GM21367 (cell line): ENCODE data around the gene NTM.

ENCODE experiments used
- ATAC-seq: cut with Tn5 transposase; IDR thresholded peaks from one replicate; pipeline ENCODE4 v1.9.1; 2021; ENCODE audit not compliant: unreplicated experiment

The NTM gene

DNA sequence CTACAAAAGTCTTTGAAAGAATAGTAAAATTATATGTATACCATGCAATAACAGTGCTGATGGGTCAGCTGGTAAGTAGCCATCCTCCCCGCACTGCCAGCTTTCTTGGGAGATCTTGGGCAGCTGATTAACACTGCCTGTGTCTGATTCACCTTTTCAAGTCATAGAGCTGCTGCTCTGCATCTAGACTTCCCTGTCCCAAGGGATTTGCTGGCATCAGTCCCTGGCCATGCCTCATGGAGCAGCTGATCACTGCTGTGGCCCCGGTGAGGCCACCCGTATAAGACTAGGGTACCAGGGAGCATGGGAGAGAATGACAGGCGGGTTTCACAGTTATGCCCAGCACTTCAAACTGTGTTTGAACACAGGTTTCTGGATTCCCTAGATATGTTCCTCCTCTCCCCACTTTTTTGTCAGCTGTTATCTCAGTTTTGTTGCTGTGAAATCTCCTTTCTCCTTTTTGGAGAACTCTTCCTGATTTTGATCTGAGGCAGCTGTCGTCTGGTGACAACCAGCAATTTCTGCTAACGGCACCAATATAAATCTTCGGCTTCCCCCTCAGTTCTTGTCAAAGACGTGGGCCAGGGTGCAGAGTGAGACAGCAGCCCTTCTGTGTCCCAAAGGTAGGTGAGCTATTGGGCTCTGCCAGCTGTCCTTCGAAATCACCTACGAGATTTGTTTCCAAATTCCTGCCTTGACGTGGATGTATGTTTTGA lies 438.9 kb downstream of the NTM start:
- ATAC-seq, result no peak

DNA sequence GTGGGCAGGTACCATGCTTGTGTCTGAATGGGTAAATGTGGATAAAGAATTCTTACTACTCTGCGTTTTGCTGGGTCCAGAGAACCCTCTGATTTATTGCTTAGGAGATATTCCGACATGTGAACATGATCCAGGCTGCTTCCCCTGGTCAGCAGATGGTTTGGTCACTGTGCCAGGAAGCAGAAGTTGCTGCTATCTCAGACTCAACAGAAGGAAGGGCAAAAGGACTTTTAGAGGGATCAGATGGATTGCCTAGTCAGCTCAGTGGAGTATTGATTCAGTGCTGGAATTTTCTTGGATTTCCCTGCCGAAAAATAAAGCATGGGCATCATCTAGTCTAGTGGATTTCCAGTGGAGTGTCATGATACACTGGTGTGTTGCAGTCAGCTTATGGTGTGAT lies 440.1 kb downstream of the NTM start:
- ATAC-seq, result no peak

DNA sequence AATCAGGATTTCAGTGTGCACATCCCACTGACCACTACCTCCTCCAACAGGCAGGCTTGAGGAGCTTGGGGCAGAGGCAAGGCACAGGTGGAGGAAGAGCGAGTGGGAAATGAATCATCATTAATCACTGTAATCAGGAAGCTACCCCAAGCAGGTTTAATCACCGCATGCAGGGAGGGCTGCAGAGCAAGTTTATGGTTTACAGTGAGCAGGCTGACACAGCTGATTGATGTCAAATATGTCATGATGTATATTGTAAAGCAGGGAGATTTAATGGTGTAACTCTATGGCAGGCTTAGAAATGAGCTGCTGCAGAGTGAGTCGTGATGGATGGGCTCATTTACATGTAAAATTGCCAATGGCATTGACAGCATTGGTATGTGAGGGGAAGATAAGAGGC lies 441.0 kb downstream of the NTM start:
- ATAC-seq, result no peak

DNA sequence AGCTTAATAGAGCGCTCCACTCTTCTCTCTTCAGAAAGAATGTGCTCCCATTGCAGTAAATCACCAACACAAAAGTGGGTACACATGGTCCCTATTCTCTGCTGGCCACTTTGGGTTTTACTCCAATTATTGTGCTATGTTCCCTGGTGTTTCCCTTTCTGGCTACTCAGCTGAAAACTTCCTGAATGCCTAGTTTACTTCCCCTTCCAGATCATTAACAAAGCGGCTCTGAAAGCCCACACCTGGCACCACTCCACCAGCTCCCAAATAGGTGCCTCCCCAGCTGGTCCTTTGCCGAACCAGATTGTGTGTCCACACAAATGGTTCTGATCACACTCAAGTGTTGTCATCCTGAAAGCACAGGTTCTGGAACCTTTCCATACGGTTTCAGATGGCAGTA lies 443.7 kb downstream of the NTM start:
- ATAC-seq, result no peak

DNA sequence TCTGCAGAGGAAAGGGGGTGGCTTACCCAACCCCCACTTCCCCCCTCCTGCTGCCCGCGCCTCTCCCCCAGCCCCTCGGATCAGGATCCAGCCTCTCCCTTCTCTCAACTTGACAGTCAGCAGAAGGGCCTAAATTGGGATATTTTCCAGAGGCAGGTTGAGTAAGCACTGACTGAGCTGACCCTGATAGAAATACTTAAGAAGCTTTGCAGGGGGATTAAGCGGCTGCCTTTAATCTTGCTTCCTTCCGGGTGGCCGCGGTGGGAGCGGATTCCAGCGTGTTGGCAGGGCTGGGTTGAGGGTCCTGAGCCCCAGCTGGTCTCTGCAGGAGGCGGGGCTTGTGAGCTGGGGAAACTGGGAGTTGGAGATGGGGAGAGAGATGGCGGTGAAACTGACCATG lies 445.2 kb downstream of the NTM start:
- no peak for ATAC-seq

DNA sequence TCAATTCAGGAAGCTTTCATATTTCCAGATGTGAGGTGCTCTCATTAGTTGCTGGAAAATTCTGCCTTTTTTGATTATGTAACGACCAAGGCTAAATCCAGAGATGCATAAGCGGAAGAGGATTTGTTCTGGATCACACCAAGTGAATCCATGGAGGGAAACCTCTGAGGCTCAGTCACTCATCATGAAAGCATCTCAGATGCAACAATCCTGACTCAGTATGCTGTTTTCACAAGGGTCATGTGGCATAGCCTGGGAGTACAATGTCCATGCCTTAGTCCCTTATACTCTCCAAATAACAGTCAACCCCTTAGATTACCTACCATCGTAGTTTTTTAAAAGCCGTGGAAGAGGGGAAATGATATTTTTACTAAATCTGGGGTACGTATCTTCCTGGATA lies 445.6 kb downstream of the NTM start:
- no peak for ATAC-seq

DNA sequence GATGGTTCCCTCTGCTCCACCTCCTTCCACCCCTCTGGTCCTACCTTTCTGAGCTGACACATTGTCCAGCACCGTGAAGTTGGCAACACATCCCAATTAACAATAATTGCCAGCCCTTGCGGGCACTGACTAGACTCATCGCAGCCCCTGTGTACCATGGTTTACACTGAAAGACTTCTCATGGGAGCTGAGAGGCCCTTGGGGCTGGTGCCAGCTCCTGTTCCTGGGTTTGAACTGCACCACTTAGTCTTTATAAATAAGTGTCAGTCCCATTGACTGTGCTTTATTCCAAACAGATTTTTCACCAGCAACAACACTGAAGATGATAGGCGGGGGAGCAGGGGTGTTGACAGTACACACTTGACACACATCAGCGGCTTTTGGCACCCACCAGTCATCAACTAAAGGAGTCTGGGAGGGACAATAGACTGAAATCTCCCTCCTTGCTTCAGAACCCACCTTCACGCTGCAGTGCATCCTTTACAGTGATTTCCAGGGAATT lies 447.3 kb downstream of the NTM start:
- ATAC-seq, result no peak

DNA sequence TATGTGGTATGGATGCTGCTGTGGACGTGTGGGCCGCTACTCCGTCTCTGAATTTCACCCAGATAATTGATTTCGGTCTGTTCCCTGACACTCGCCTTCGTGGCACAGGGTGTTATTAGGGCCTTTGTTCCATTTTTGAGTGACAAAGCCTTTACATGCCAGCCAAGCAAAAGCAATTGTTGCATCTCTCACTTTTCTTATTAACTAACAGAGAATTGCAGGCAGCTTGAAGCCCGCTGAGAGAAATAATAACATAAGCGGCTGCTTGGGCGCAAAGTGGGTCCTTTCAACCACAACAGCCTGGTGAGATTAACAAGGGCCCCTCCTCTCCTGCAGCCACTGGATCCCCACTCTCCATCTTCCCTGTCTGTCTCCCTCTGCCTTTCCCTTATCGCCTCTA lies 449.4 kb downstream of the NTM start:
- ATAC-seq, result no peak

DNA sequence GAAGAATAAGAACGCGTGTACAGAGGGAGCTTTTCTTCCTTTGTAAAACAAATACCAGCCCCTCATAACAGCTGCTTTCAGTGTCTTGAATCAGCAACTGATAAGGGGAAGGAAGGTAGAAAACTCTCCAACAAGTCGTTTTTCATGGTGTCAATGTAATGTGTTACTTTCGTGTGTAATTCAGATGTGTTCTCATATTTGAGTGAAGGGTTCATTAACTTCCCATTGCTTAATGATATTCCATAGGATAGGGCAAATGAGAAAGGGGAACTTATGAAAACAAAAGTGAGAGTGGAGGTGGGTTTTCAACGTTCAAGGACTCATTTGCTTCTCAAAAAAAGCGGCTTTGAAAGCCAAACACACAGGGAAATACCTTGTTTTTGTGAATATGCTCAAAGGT lies 452.1 kb downstream of the NTM start:
- no peak for ATAC-seq

DNA sequence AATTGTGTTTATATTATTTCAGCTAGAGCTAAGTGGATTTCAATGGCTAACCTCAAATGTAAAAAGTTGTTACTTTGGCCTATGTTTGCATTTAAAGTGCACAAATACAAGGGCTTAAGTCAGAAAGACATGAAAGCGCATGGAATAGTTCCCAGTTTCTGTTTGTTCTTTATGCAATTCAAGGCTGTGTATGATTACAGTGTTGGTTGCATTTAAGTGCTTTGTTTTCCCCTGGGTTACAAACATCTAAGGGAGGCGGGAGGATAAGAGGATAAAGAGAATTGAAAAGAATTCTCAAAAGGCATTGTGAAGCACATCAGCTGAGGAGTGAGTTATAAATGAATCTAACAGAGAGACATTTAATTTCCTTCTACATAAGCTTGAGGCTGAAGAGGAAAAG lies 453.4 kb downstream of the NTM start:
- ATAC-seq, result no peak

DNA sequence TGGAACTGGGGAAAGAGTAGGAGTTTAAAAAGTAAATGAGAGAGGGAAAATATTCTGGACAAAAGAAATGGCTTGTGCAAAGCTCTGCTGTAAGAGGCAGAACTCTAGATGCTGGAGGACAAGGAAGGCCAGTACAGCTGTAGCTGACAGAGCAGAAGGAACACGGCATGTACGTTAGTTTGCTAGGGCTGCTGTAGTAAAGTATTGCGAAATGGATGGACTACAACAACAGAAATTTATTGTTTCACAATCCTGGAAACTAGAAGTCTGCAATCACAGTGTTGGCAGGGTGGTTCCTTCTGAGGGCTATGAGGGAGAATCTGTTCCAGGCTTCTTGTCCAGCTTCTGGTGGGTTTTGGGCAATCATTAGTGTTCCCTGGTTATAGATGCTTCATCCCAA lies 454.4 kb downstream of the NTM start:
- ATAC-seq, result no peak

DNA sequence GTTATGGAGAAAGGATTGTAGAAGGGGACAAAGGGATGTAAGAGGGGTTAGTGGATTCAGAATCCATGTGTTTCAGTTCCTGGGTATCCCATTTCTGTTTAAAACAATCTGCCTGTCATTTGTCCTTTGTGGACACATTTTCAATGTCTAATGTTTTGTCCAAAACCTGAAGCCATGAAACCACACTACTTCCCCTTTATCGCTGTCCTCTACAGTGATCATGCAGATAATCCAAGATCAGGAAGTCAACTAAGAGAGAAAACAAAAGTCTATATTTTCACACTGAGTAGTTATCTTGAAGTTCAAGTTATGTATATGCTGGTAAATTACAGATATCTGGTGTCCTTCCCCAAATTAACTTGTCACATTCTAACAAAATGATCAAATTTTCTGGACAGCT lies 457.0 kb downstream of the NTM start:
- ATAC-seq, result no peak

DNA sequence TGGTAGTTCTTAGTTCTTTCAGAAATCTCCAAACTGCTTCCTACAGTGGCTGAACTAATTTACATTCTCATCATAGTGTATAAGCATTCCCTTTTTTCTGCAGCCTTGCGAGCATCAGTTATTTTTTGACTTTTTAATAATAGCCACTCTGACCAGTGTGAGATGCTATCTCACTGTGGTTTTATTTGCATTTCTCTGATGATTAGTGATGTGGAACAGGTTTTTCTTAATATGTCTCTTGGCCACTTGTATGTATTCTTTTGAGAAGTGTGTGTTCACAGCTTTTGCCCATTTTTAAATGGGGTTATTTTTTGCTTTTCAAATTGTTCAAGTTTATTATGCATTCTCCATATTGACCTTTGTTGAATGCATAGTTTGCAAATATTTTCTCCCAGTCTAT lies 459.3 kb downstream of the NTM start:
- ATAC-seq, result no peak

DNA sequence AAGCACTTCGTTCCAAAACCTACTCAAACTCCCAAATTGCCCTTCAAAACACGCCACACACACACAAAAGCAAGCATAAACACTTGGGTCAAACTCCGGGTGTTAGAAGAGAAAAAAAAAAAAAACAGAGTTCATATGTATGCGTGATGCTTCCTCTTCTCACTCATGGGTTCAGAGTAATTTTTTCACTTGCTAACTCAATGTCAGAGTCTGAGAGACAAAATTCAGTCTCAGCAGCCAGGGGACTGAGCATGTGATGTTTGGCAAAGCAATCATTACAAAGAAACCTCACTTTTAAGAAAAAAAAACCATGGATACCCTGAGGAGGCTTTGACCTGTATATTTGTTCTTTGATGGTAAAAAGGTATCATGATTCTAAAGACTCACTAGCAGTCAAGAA lies 461.7 kb downstream of the NTM start:
- ATAC-seq, result no peak

DNA sequence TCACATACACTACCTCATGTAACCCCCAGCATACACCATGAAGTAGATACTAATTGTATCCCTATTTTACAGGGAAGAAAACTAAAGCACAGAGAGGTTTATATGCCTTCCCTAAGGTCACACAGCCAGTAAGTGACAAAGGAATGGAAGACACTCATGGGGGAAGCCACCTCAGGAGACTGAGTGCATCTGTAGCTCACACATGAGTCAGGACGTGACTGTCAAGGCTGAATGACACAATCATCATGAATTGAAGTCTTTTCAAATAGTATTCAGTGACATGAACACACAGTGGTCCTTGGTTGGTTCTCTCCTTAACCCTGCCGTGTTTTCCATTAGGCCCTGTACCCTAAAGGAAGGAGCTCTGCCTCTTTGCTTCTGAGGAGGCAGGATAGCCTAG lies 463.0 kb downstream of the NTM start:
- ATAC-seq, result no peak

DNA sequence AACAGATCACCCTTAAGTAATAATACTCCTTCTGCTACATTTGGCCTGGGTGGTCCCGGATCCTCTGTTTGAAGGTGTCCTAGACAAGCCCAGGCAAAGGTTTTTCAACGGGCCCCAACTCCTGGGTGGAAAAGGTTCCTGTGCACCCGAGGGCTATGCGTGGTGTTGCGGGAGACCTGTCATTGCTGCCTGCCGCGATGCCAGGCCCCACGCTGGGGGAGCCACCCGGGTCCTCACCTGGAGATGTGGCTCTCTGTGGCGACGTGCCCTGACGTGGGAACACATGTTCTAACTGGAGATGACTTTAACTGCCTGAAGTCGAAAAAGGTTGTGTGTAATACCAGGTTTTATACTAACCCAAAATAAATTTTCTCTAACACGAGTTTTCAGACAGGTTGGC lies 467.1 kb downstream of the NTM start:
- no peak for ATAC-seq

DNA sequence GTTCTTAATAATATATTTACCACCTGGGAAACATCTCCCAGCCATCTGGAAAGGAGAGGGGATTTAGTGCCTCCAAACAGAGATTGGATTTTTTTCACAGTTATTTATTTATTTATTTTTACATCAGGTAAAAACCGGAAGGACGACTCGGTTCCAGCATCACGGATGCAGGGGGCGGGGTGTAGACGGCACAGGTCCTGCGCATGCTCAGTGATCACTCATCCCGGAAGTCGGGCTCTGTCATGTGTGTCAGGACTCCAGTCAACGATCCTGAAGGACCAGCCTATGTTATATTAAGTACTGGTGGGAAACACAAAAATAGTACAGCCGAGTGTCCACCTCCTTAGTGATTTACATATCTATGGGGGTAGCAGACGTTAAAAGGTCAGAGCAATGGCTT lies 467.6 kb downstream of the NTM start:
- no peak for ATAC-seq

DNA sequence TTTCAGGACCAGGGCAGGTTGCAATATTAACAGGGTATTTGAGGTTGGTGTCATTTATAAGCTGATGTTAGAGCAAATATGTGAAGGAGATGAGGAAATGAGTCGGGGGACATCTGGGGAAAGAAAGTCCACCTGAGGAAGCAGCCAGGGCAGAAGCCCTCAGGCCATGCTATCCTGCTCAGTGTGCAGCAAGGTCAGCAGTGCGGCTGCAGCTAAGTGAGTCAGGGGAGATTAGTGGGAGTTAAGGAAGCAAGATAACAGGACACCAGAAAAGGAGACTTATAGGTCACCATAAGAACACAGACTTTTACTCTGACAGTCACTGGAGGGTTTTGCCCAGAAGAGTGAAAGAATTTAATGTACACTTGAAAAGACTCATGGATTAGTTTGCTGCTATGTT lies 468.9 kb downstream of the NTM start:
- no peak for ATAC-seq

DNA sequence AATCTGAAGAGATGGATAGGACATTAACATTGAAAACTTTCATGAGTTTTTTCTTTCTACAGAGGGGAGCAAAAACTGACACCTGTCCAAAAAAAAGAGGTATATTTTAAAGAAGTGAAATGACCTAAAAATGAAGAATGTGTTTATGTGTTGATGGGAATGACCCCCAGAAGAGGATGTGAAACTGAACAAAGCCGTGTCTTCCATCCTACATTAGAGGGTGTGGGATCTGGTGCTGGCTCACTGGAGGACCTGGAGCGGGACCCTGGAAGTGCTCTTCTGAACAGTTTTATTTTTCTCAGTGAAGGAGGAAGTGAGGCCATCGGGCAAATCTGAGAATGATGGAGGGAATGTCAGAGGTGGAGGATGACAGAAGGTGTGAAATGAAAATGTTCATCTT lies 470.1 kb downstream of the NTM start:
- no peak for ATAC-seq

DNA sequence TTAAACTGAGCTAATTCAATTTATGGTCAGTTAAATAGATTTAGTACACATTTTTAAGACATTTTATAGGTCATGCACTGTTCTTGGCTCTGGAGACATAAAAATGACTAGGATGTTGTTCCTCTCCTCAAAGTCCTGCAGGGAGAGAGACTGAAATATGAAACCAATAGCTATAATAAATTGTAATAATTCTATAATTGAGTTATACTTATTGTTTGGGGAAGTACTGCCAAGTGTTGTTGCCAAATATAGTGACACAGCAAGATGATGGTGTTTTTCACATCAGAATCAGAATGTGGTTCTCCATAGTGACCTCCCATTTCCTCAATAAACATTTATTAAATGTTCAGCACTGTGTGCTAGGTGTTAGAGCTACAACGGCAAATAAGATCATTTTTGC lies 470.6 kb downstream of the NTM start:
- ATAC-seq, result no peak

DNA sequence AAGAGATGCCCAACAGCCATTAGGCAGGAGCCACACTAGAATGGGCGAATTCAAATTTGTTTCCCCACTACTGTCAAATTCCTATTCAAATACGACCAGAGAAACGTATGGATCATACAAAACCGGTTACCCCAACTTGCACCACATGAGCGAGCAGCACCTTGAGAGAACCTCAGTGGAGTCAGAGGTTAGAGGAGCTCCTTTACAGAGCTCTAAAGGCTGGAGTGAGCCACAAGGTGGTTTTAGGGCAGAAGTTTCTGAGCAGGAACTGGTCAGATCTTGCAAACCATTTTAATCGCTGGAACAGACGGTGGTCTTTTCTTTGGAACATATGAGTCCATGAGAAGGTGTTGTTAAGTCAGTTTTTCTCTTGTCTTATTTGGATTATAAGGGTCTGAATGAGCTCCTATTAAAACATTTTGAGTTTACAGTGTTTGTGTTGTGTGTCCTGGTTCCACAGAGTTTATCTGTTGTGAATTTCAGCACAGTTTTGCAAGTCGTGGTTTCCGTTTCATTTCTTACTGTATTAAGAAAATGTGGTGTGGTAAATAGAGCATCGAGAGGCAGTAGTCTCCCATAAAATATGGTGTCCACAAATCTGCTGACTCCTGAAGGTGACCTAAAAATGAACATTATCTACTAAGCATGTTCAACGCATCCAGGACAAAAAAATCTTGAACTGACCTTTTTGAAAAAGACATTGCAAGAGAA lies 471.7 kb downstream of the NTM start:
- no peak for ATAC-seq

DNA sequence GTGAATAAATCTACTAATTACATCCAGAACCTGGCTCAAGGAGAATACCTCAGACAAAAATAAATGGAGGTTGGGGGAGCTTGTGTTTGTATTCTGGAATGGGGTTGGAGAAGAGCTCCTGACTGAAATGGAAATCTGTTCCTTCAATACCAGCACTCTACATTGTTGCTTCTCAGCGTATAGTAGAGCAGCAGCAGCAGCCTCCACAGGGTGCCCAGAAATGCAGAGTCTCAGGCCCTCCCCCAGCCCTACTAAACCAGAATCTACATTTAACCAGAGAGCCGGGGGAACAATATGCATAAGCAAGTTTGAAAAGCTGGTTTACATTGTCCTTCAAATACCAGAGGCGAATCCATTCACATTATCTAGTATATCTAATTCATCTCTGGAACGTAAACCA lies 474.8 kb downstream of the NTM start:
- ATAC-seq, result no peak

DNA sequence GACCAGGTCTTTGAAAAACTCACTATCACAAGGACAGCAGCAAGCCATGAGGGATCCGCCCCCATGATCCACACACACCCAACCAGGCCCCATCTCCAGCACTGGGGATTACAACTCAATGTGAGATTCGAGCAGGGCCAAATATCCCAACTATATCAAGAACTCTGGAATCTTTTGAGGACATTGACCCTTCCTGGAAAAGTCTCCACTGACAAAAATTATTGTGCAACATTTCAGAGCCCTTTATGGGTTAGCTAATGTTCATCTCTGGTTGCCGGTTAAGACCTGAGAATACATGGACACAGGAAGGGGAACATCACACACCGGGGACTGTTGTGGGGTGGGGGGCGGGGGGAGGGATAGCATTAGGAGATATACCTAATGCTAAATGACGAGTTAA lies 479.1 kb downstream of the NTM start:
- no peak for ATAC-seq
